ENCODE results near the gene MVP.

The MVP gene

DNA sequence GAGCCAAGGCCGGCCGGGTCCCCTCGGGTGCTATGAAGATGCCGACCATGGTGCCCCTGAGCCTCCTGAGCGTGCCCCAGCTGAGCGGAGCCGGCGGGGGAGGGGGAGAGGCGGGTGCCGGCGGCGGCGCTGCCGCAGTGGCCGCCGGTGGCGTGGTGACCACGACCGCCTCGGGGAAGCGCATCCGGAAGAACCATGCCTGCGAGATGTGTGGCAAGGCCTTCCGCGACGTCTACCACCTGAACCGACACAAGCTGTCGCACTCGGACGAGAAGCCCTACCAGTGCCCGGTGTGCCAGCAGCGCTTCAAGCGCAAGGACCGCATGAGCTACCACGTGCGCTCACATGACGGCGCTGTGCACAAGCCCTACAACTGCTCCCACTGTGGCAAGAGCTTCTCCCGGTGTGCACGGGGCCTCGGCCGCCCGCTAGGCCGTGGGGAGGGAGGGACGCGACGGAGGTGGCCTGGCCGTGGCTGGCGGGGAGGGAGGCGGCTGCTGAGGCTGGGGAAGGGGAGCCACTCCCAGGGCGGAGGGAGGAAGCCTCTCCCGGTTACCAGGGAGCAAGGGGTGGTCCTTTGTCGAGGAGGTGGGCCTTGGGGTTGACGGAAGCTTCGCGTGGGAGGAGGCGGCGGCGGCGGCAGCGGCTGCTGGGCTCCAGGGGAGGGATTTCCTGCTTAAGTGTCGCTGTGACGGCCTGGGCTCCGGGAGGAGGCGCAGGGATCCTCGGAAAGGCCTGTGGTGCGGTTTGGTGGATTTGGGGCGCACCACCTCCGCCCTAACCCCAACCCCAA lies 12.6 kb upstream of the MVP start:
- Histone ChIP-seq H3K27ac (peak overlapping the region; percentile 95), H3K4me3 (peak overlapping the region; percentile 91), H3K36me3 (ENCODE audit: insufficient read depth, low read length) (peaks cover 44% of the 10 kb centered on the region), H3K9me3 (ENCODE audit: low read depth, low read length) (no peaks in the 10 kb centered on the region), H3K9ac (ENCODE audit: insufficient read length) (peak overlapping the region; percentile 79)
- no peak for TF ChIP-seq FOXP2 (optimal IDR thresholded peaks at IDR 0.05; ENCODE audit: control extremely low read depth, extremely low read length, insufficient read depth)
- peak; percentile 86 for TF ChIP-seq POLR2AphosphoS5 (IDR thresholded peaks at IDR 0.05; ENCODE audit: borderline replicate concordance, low read depth, low read length)
- peak; percentile 70 for DNase-seq (ENCODE audit: low read depth, low spot score)

- H3K9me3 ChIP-seq (ENCODE audit: low read depth, low read length) = no peaks in the 10 kb centered on the region
- peak overlapping the region; percentile 91 for H3K4me3 ChIP-seq
- TF ChIP-seq POLR2AphosphoS5 (IDR thresholded peaks at IDR 0.05; ENCODE audit: borderline replicate concordance, low read depth, low read length) (no peak), EZH2 (IDR thresholded peaks at IDR 0.05) (no peak), FOXP2 (optimal IDR thresholded peaks at IDR 0.05; ENCODE audit: control extremely low read depth, extremely low read length, insufficient read depth) (no peak)
- H3K27ac ChIP-seq = peak overlapping the region; percentile 75
- peaks cover 37% of the 10 kb centered on the region for H3K36me3 ChIP-seq (ENCODE audit: insufficient read depth, low read length)
- H3K9ac ChIP-seq (ENCODE audit: insufficient read length) = peak overlapping the region; percentile 79
- no peak for DNase-seq (ENCODE audit: low read depth, low spot score)
Measured at GRCh38 chr16:29808219-29808900, 11.9 kb upstream of the MVP start.

DNA sequence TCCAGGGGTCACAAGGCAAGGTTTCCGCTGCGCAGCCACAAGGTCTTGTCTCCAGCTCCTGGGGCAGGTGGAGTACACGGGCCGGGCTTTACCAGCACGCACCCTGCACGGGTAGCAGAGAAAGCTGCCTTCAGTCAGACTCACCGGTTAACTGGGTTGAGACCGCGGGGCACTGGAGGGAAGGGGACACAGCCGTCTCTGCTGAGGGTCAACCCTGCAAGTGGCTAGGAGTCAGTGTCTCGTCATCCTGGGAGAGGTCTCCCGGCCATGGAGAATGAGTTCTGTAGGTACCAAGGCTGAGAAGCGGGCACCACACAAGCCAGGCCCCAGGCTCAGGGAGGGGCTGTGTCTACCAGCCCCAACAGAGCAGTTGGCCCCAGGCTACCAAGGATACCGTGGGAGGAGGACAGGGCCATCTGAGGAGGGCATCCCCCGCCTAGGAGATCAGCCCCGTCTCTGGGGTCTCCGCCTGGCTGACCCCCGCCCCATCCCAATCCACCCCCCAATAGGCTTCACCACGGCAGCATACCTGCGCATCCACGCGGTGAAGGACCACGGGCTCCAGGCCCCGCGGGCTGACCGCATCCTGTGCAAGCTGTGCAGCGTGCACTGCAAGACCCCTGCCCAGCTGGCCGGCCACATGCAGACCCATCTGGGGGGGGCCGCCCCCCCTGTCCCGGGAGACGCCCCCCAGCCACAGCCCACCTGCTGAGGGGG lies 11.1 kb upstream of the MVP start:
- no peak for DNase-seq (ENCODE audit: low read depth, low spot score)
- Histone ChIP-seq H3K36me3 (ENCODE audit: insufficient read depth, low read length) (peaks cover 29% of the 10 kb centered on the region), H3K4me3 (peak overlapping the region; percentile 91), H3K9me3 (ENCODE audit: low read depth, low read length) (no peaks in the 10 kb centered on the region), H3K27ac (peak overlapping the region; percentile 75), H3K9ac (ENCODE audit: insufficient read length) (peak overlapping the region; percentile 79)
- TF ChIP-seq FOXP2 (optimal IDR thresholded peaks at IDR 0.05; ENCODE audit: control extremely low read depth, extremely low read length, insufficient read depth) (no peak), POLR2AphosphoS5 (IDR thresholded peaks at IDR 0.05; ENCODE audit: borderline replicate concordance, low read depth, low read length) (peak; percentile 20)

GRCh38 chr16:29809850-29810698 lies 10.2 kb upstream of the MVP start:
- Histone ChIP-seq H3K27ac (peak overlapping the region; percentile 49), H3K9me3 (ENCODE audit: low read depth, low read length) (no peaks in the 10 kb centered on the region), H3K9ac (ENCODE audit: insufficient read length) (peak overlapping the region; percentile 79), H3K4me3 (peak overlapping the region; percentile 91), H3K36me3 (ENCODE audit: insufficient read depth, low read length) (peaks cover 29% of the 10 kb centered on the region)
- DNase-seq (ENCODE audit: low read depth, low spot score) = no peak
- peak; percentile 45; the same call in 1 of the 2 replicates for TF ChIP-seq POLR2AphosphoS5 (IDR thresholded peaks at IDR 0.05; ENCODE audit: borderline replicate concordance, low read depth, low read length)
- TF ChIP-seq FOXP2 (optimal IDR thresholded peaks at IDR 0.05; ENCODE audit: control extremely low read depth, extremely low read length, insufficient read depth) = no peak

GRCh38 chr16:29810699-29811169 lies 9.5 kb upstream of the MVP start:
- no peak overlapping the region for H3K9ac ChIP-seq (ENCODE audit: insufficient read length)
- peaks cover 29% of the 10 kb centered on the region for H3K36me3 ChIP-seq (ENCODE audit: insufficient read depth, low read length)
- DNase-seq (ENCODE audit: low read depth, low spot score) = no peak
- TF ChIP-seq POLR2AphosphoS5 (IDR thresholded peaks at IDR 0.05; ENCODE audit: borderline replicate concordance, low read depth, low read length) (no peak), EZH2 (IDR thresholded peaks at IDR 0.05) (no peak)
- no peaks in the 10 kb centered on the region for H3K9me3 ChIP-seq (ENCODE audit: low read depth, low read length)
- H3K27ac ChIP-seq = peak overlapping the region; percentile 49
- peak overlapping the region; percentile 91 for H3K4me3 ChIP-seq

DNA sequence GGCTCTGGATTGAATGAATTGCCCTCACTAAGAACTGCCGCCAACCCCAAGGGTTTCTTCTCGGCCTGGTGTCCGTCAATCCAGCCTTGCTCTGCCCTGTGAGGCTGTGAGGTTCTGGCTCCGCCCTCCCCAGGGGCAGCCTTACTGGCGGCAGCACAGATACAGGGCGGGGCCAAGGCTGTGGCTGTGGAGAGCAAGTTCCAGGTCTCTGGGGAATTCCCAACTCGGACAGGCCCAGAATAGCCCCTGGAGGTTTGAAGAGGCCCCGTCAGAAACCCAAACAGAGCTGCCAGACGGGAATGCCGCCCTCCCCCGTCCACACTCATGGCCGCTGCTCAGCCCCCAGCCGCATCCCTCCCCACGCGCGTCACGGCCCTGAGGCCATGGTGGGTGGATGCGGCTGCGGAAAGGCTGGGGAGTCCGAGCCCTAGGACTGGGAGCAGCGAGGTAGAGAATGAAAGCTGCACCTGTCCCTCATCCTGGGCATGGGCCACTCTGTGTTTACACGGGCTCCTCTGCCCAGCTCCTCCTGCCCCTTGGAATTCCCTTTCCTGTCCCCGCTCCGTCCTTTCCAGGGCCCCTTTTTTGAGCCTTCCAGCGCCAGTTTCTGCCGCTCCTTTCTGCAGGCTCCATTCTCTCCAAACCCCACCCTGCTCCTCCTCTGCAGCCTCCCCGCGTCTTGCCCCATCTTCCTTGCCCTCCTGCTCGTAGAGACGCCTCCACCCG lies 8.9 kb upstream of the MVP start:
- H3K4me3 ChIP-seq = peak overlapping the region; percentile 91
- no peak for DNase-seq (ENCODE audit: low read depth, low spot score)
- H3K9me3 ChIP-seq (ENCODE audit: low read depth, low read length) = no peaks in the 10 kb centered on the region
- H3K36me3 ChIP-seq (ENCODE audit: insufficient read depth, low read length) = peaks cover 29% of the 10 kb centered on the region
- H3K27ac ChIP-seq = peak overlapping the region; percentile 49; the same call in 1 of the 2 replicates
- H3K9ac ChIP-seq (ENCODE audit: insufficient read length) = no peak overlapping the region
- peak; percentile 73 for TF ChIP-seq POLR2AphosphoS5 (IDR thresholded peaks at IDR 0.05; ENCODE audit: borderline replicate concordance, low read depth, low read length)
- TF ChIP-seq FOXP2 (optimal IDR thresholded peaks at IDR 0.05; ENCODE audit: control extremely low read depth, extremely low read length, insufficient read depth) = no peak
- TF ChIP-seq EZH2 (IDR thresholded peaks at IDR 0.05) = no peak

Data from SK-N-MC (cell line).